T-helper 1 cell treated with Interleukin-12 subunit alpha and Interleukin-12 subunit beta and Interleukin-4 antibody, amounts not matched to agents 30 μg/mL and 1 μg/mL, for 36 hours (primary cell): ENCODE results near the gene TPD52L1.

Experiments
- H3K27ac Mint-ChIP-seq: one replicate; pipeline ENCODE4 v1.8.0; 2021; ENCODE audit warnings: mild to moderate bottlenecking, mixed read lengths
- H3K27me3 Mint-ChIP-seq: one replicate; pipeline ENCODE4 v1.8.0; 2021; ENCODE audit warnings: low read depth, mixed read lengths
- H3K36me3 Mint-ChIP-seq: one replicate; pipeline ENCODE4 v1.8.0; 2021; ENCODE audit warnings: low read depth, mixed read lengths
- H3K4me1 Mint-ChIP-seq: one replicate; pipeline ENCODE4 v1.8.0; 2021; ENCODE audit warnings: low read depth, mixed read lengths
- H3K4me3 Mint-ChIP-seq: one replicate; pipeline ENCODE4 v1.8.0; 2021; ENCODE audit warnings: mild to moderate bottlenecking, moderate library complexity, mixed read lengths
- H3K9me3 Mint-ChIP-seq: one replicate; pipeline ENCODE4 v1.8.0; 2021; ENCODE audit warnings: mixed read lengths

TPD52L1 gene, protein sequence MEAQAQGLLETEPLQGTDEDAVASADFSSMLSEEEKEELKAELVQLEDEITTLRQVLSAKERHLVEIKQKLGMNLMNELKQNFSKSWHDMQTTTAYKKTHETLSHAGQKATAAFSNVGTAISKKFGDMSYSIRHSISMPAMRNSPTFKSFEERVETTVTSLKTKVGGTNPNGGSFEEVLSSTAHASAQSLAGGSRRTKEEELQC

DNA sequence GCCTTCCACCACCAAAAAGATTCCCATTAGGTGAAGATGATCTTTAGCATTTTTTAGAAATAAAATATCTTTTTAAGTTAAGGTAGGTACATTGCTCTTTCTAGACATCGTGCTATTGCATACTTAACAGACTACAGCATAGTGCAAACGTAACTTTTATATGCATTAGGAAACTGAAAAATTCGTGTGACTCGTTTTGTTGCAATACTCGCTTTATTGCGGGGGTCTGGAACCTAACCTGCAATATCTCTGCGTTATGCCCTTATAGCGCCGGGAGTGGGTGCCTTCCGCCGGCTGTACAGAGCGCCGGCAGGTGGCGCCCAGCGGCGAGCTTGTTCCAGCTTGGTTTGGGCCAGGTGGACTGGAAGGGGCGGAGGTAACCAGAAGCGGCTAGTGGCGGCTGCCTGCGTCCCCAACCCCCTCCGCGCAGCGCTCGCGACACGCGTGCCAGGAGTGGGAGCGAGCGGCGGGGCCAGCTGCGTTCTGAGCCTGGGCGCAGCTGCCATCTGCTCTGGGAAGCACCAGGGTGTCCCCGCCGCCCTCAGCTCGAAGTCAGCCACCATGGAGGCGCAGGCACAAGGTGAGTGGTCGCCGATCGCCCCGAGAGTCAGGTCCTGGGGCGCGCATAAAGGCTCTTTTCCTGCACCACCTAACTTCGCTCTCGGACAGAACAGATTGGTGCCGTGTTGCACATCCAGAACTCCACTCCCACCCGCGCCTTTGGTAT lies at the start of gene TPD52L1:
Gene TPD52L1 (plus strand): TSS at position 383 of the 727 bp plus-strand sequence. CDS start 179 bp downstream, at position 562.
- H3K27me3 Mint-ChIP-seq, result peaks cover 46% of the 10 kb centered on the region
- no peaks in the 10 kb centered on the region for H3K36me3 Mint-ChIP-seq
- peak within 1 kb of the TSS; percentile 61 for H3K4me3 Mint-ChIP-seq
- H3K27ac Mint-ChIP-seq, result no peak within 1 kb of the TSS
- H3K4me1 Mint-ChIP-seq, result peaks cover 2% of the 10 kb centered on the region
- no peaks in the 10 kb centered on the region for H3K9me3 Mint-ChIP-seq

DNA sequence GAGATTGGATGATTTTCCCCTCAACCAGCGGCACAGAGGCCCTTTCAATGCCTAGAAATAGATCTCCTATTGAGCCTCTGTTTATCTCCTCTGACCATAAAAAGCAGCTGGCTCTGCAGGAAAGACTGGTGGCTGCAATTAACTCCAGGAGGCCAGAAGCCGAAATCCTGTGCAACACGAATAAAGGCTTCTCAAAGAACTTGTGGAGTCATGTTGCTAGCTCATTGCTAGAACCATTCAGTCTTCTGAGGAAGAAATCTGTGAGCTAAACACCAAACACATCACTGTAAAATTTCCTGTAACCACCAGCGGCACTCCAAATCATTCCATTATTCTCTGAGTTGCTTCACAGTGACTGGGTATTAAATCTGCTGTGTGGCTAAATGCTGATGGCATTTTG lies 49.1 kb upstream of the TPD52L1 start:
- no peak overlapping the region for H3K27ac Mint-ChIP-seq
- peaks cover 10% of the 10 kb centered on the region for H3K27me3 Mint-ChIP-seq
- H3K4me3 Mint-ChIP-seq, result no peak overlapping the region
- H3K4me1 Mint-ChIP-seq, result no peaks in the 10 kb centered on the region
- peaks cover 8% of the 10 kb centered on the region for H3K9me3 Mint-ChIP-seq
- no peaks in the 10 kb centered on the region for H3K36me3 Mint-ChIP-seq

DNA sequence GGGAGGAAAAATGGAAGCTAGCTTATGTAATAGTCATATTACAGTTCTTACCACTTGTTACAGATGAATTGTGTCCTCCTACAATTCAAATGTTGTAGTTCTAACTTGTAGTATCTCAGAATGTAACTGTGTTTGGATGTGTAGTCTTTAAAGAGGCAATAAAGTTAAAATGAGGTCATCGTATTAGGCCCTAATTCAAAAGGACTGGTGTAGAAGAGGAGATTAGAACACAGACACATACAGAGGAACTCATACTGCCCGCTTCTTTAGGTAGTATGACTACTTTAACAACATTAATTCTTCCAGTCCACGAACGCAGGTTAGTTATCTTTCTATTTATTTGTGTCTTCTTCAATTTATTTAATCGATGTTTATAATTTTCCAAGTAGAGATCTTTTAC lies 46.5 kb upstream of the TPD52L1 start:
- Mint-ChIP-seq H3K4me3 (no peak overlapping the region), H3K4me1 (no peaks in the 10 kb centered on the region), H3K27me3 (no peaks in the 10 kb centered on the region), H3K27ac (no peak overlapping the region), H3K9me3 (peaks cover 34% of the 10 kb centered on the region), H3K36me3 (peaks cover 2% of the 10 kb centered on the region)

DNA sequence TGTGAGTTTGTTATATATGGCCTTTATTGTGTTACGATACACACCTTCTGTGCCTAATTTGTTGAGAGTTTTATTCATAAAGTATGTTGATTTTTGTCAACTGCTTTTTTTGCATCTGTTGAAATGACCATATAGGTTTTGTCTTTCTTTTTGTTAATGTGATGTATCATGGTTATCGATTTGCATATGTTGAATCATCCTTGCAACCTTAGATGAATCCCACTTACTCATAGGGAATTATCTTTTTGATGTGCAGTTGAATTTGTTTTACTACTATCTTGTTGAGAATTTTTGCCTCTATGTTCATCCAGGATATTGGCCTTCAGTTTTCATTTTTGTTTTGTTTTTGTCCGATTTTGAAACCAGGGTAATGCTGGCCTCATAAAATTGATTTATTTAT lies 45.7 kb upstream of the TPD52L1 start:
- Mint-ChIP-seq H3K36me3 (peaks cover 2% of the 10 kb centered on the region), H3K27me3 (no peaks in the 10 kb centered on the region), H3K27ac (no peak overlapping the region), H3K4me1 (no peaks in the 10 kb centered on the region), H3K4me3 (no peak overlapping the region), H3K9me3 (peaks cover 40% of the 10 kb centered on the region)

DNA sequence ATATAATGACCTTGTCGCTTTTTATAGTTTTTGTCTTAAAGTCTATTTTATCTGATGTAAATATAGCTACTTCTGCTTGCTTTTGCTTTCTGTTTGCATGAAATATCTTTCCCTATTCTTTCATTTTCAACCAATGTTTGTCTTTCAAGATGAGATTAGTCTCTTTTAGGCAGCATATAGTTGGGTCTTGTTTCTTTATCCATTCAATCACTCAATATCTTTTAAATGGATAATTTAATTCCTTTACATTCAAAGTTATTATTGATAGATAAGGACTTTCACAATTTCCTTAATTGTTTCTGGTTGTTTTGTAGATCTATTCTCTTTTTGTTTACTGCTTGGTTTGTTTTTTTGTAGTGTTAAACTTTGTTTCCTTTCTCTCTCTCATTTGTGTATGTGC lies 43.5 kb upstream of the TPD52L1 start:
- peaks cover 40% of the 10 kb centered on the region for H3K9me3 Mint-ChIP-seq
- H3K4me1 Mint-ChIP-seq, result no peaks in the 10 kb centered on the region
- H3K27ac Mint-ChIP-seq, result no peak overlapping the region
- no peaks in the 10 kb centered on the region for H3K27me3 Mint-ChIP-seq
- peaks cover 2% of the 10 kb centered on the region for H3K36me3 Mint-ChIP-seq
- no peak overlapping the region for H3K4me3 Mint-ChIP-seq

DNA sequence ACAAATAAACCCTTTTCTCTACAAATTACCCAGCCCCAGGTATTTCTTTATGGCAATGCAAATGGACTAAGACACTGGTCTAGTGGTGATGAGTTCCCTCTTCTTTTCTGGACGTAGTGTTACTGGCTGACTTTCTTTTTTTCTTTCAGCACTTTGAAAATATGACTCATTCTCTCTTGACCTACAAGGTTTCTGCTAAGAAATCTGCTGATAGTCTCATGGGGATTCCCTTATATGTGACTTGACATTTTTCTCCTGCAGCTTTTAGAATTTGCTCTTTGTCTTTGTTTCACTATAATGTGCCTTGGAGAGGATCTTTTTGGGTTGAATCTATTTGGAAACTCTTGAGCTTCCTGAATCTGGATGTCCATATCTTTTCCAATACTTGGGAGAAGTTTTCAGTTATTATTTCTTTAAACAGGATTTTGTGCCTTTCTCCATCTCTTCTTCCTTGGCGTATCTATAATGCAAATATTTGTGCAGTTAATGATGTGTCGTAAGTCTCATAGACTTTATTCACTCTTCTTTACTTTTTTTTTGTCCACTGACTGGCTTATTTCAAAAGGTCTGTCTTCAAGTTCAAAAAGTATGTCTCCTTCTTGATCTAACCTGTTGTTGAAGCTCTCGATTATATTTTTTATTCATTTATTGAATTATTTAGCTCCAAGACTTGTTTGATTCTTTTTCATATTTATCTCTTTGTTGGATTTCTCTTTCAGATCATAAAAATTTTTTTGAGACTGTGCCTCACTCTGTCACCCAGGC lies 42.2 kb upstream of the TPD52L1 start:
- H3K4me1 Mint-ChIP-seq, result no peaks in the 10 kb centered on the region
- H3K27ac Mint-ChIP-seq, result no peak overlapping the region
- H3K9me3 Mint-ChIP-seq, result peaks cover 40% of the 10 kb centered on the region
- peaks cover 4% of the 10 kb centered on the region for H3K27me3 Mint-ChIP-seq
- peaks cover 2% of the 10 kb centered on the region for H3K36me3 Mint-ChIP-seq
- H3K4me3 Mint-ChIP-seq, result no peak overlapping the region

DNA sequence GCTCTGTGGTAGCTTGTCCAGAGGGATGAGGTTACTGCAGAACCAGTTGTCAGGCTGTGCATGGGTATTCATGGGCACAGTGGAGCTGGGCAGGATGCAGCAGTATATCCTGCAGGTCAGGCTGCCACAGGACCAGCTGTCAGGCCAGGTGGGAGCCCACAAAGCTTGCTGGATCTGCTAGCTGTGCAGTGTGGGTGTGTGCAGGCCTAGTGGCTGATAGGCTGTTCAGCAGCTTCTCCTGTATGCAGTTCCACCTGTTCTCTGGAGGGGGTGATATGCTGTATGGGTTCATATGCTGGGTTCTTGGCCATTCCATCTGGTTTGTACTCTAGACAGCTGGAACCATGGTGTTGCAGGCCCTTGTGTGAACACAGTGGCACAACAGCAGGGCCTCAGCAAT lies 40.6 kb upstream of the TPD52L1 start:
- no peak overlapping the region for H3K27ac Mint-ChIP-seq
- H3K4me1 Mint-ChIP-seq, result no peaks in the 10 kb centered on the region
- H3K36me3 Mint-ChIP-seq, result peaks cover 2% of the 10 kb centered on the region
- peaks cover 40% of the 10 kb centered on the region for H3K9me3 Mint-ChIP-seq
- H3K4me3 Mint-ChIP-seq, result no peak overlapping the region
- peaks cover 10% of the 10 kb centered on the region for H3K27me3 Mint-ChIP-seq

DNA sequence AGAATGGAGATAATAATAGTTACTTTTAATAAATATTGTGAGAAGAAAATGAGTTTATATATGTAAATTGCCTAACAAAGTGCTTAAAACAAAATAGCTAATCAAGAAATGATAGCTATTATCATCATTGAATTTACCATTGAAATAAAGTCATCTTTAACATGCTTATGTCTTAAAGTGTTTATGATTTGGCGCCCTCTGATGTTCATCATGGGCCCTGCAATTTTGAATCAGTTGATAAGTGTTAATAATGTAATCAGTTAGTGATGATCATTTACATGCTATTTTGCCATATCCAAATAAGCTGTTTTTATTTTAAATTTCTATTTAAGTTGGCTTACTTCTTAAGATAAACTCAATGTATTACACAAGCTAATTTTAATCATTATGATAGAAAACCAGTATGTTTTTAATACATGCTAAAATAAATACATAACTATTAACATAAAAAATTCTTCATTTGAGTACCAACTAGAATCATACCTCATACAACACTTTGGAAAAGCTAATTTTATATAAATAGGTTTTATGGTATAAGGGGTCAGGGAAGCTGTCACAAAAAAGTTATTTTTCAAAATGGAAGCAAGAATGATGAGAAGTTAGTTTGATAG lies 39.2 kb upstream of the TPD52L1 start:
- peaks cover 32% of the 10 kb centered on the region for H3K9me3 Mint-ChIP-seq
- peaks cover 2% of the 10 kb centered on the region for H3K36me3 Mint-ChIP-seq
- no peak overlapping the region for H3K27ac Mint-ChIP-seq
- H3K27me3 Mint-ChIP-seq, result peaks cover 10% of the 10 kb centered on the region
- H3K4me3 Mint-ChIP-seq, result no peak overlapping the region
- H3K4me1 Mint-ChIP-seq, result no peaks in the 10 kb centered on the region

DNA sequence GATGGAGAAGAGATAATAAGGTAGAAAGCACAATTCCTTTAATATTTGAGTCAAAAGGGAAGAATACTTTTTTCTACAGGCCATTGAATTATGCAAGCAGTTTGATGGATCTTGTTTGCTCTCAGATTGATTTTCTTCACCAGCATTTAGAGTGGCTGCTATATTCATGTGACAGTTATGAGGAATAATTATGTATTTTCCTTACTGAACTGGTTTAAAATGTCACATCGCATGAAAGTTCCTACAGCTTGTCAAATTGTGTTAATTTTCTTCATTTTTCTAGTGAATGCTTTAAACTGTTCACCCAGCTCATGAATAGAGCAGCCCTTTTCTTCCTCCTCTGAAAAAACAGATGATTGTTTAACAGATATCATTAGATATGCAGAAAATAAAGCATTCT lies 37.4 kb upstream of the TPD52L1 start:
- H3K4me1 Mint-ChIP-seq, result no peaks in the 10 kb centered on the region
- H3K36me3 Mint-ChIP-seq, result no peaks in the 10 kb centered on the region
- H3K27me3 Mint-ChIP-seq, result peaks cover 10% of the 10 kb centered on the region
- peaks cover 14% of the 10 kb centered on the region for H3K9me3 Mint-ChIP-seq
- H3K27ac Mint-ChIP-seq, result no peak overlapping the region
- H3K4me3 Mint-ChIP-seq, result no peak overlapping the region

DNA sequence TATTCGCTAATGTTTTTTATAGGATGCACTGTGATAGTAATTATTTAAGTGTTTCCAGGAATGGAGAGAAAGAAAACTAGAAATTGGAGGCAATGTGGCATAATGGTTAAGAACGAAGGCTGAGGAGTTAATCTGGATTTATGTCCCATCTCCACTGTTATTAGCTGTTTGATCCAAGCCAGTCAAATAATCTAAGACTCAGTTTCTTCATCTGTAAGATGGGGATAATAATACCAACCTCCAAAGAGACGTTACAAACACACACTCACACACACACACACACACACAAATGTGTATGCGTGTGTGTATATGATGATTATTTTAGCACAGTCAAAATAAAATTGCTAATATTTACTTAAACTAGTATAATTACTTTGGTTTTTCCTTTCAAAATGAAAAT lies 36.9 kb upstream of the TPD52L1 start:
- Mint-ChIP-seq H3K27ac (no peak overlapping the region), H3K4me3 (no peak overlapping the region), H3K27me3 (peaks cover 10% of the 10 kb centered on the region), H3K4me1 (no peaks in the 10 kb centered on the region), H3K36me3 (no peaks in the 10 kb centered on the region), H3K9me3 (peaks cover 9% of the 10 kb centered on the region)

DNA sequence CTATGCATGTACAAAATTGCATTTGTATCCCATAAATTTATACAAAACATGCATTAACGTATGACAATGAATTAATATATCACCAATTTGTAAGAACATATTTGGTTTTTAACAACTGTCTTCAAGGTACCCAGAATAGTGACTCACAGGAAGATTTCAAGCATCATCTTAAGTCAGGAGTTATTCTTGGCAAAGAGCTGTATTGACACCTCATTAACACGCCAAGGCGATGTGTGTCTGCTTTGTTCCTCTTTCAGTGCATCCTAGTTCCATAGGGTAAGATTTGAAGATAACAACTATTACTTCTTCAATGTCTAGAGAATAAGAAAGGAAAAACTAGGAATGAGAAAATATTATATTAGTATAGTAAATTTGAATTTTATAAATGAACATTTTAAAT lies 35.8 kb upstream of the TPD52L1 start:
- no peaks in the 10 kb centered on the region for H3K9me3 Mint-ChIP-seq
- no peaks in the 10 kb centered on the region for H3K4me1 Mint-ChIP-seq
- no peak overlapping the region for H3K27ac Mint-ChIP-seq
- H3K27me3 Mint-ChIP-seq, result peaks cover 10% of the 10 kb centered on the region
- H3K4me3 Mint-ChIP-seq, result no peak overlapping the region
- H3K36me3 Mint-ChIP-seq, result no peaks in the 10 kb centered on the region

DNA sequence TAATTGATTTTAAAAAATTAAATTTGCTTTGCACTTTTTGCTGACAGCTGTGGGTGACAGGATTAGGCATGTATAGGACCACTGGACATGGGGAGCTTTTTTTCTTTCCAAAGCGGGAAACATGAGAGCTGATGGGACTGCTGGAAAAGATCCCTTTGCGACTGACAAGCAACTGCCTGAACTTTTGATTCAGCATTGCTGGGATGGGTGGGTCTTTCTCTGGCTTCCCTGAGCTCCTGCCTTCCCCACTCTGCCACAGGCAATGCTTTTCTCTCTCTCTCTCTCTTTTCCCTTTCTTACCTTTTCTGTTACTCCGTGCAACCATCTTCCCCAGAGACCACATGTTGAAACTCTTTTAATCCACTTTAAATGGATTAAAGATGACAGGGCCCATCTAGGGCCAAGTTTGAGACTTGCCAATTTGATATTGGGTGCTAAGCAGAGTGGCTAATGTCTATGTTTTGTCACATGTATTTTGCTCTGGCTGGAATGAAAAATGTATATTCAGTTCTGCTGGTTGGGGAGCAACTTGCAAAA lies 33.5 kb upstream of the TPD52L1 start:
- H3K27ac Mint-ChIP-seq, result no peak overlapping the region
- H3K36me3 Mint-ChIP-seq, result no peaks in the 10 kb centered on the region
- no peak overlapping the region for H3K4me3 Mint-ChIP-seq
- H3K27me3 Mint-ChIP-seq, result peaks cover 10% of the 10 kb centered on the region
- no peaks in the 10 kb centered on the region for H3K9me3 Mint-ChIP-seq
- H3K4me1 Mint-ChIP-seq, result no peaks in the 10 kb centered on the region

DNA sequence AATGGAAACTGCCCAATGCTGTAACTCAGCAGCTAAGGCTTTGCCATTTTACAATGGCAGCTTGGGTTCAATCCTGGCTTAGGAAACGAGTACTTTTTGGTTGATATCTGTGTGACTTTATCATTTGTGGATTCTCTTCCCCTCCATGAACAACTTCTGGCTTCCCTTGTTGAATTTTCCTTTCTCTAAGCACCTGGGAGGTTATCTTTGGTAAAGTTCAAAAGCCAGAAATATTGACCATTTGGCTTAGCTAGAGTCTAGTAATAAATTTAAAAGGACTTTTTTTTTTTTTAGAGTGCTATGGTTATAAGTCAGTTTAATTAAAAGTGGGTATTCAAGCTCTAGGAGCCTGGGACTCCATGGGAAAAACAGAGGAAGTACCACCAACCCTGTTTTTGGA lies 31.7 kb upstream of the TPD52L1 start:
- no peaks in the 10 kb centered on the region for H3K9me3 Mint-ChIP-seq
- H3K4me3 Mint-ChIP-seq, result no peak overlapping the region
- H3K36me3 Mint-ChIP-seq, result no peaks in the 10 kb centered on the region
- H3K4me1 Mint-ChIP-seq, result no peaks in the 10 kb centered on the region
- no peak overlapping the region for H3K27ac Mint-ChIP-seq
- peaks cover 6% of the 10 kb centered on the region for H3K27me3 Mint-ChIP-seq

DNA sequence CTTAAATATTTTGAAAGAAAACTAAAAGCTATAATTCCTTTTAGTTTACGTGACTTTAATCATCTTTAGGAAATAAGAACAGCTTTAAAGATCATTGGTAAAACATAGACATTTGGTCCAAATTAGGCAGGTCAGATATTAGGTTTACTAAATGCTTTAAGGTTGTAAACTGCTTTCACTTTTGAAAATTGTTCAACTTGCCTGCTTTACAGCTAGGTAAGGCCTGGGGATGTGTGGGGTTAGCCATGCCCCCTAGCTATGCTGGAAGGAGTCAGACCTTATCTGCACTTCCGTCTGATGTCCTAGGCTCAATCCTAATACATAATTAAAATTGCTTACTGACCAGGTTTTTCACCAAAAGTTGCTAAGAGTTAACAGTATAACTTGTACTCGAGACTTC lies 30.5 kb upstream of the TPD52L1 start:
- H3K9me3 Mint-ChIP-seq, result no peaks in the 10 kb centered on the region
- no peak overlapping the region for H3K27ac Mint-ChIP-seq
- H3K27me3 Mint-ChIP-seq, result no peaks in the 10 kb centered on the region
- H3K4me3 Mint-ChIP-seq, result no peak overlapping the region
- H3K4me1 Mint-ChIP-seq, result no peaks in the 10 kb centered on the region
- H3K36me3 Mint-ChIP-seq, result no peaks in the 10 kb centered on the region
